HepG2 (cell line): ENCODE measurements around the gene CENPB. TPM values are rescaled to one million over a fixed set of nuclear protein-coding genes. Genes with fewer than 3 reads are reported as not detected.

ENCODE experiments used
- CREB1 ChIP-seq, 2 experiments: fragments of 450-650 bp in 1 of 2; IDR thresholded peaks; 2 replicates each; pipeline ENCODE4 v1.6.1; 2016 to 2017; ENCODE audit warnings: control low read depth in 1 of 2, mild to moderate bottlenecking in 1 of 2, missing compliant biosample characterization in 1 of 2, missing genetic modification characterization in 1 of 2
- DMAP1 ChIP-seq: IDR thresholded peaks from 2 replicates; pipeline ENCODE4 v1.6.1; 2016
- PATZ1 ChIP-seq: sonication (generic); formaldehyde crosslinking; IDR thresholded peaks from 2 replicates; pipeline ENCODE4 v1.4.0; 2020; ENCODE audit warnings: missing genetic modification reagents
- ZBTB37 ChIP-seq: sonication (generic); formaldehyde crosslinking; IDR thresholded peaks from 2 replicates; pipeline ENCODE4 v1.4.0; 2020; ENCODE audit warnings: mild to moderate bottlenecking, missing genetic modification reagents
- ZUFSP ChIP-seq: sonication (generic); formaldehyde crosslinking; IDR thresholded peaks from 2 replicates; pipeline ENCODE4 v1.9.0; 2021; ENCODE audit warnings: missing genetic modification reagents, mild to moderate bottlenecking, borderline replicate concordance
- polyA plus RNA-seq, 8 experiments: library from polyadenylated mRNA; depleted of rRNA in 3 of 8; stranded (reverse) in 7 of 8; unstranded in 1 of 8; fragments of >200 nt; fragmentation: Illumina TruSeq in 4 of 8; extraction: Trizol in 4 of 8; gene quantifications; 2 replicates each; pipeline versions ENCODE4 v1.2.1 to v1.2.3, GENCODE V29; 2011 to 2016; ENCODE audit warnings: low read depth in 4 of 8, missing spikeins in 1 of 8, mixed read lengths in 1 of 8; ENCODE audit not compliant: insufficient read depth in 1 of 8
- total RNA-seq, 5 experiments: library from RNA; depleted of rRNA; stranded (reverse); fragments of >200 nt; fragmentation: Illumina TruSeq; extraction: Trizol; gene quantifications; 2 replicates each; pipeline ENCODE4 v1.2.3, GENCODE V29; 2016; ENCODE audit warnings: low read depth in 1 of 5
- TF ChIP-seq, protein P1 (sequence below): sonication (generic); formaldehyde crosslinking; IDR thresholded peaks from 2 replicates; pipeline ENCODE4 v1.4.0; 2020; ENCODE audit warnings: mild to moderate bottlenecking, missing genetic modification reagents
- TF ChIP-seq, protein P2 (sequence below): sonication (generic); formaldehyde crosslinking; IDR thresholded peaks from 2 replicates; pipeline ENCODE4 v1.4.0; 2020; ENCODE audit warnings: low read depth, mild to moderate bottlenecking, missing genetic modification reagents

CENPB gene
- total and polyA plus RNA-seq, 2 of the 13 experiments (the other 11 are each of a cell fraction or from before 2014, with no cell fraction given), result 10.4 to 54.5 TPM

GRCh38 chr20:3767427-3768341 is 18.9 kb downstream of the CENPB start, which contains the start of gene ADISSP (continued):
- TF ChIP-seq PATZ1 (CRISPR knock-in tag) (peak; percentile 51), CREB1 (IDR thresholded peaks at IDR 0.05) (peak; percentile 94), CREB1 (CRISPR knock-in tag; IDR thresholded peaks at IDR 0.05) (no peak), DMAP1 (CRISPR knock-in tag) (peak; percentile 83), ZBTB37 (CRISPR knock-in tag) (no peak), ZUFSP (CRISPR knock-in tag) (no peak)
- TF ChIP-seq, protein P1, sequence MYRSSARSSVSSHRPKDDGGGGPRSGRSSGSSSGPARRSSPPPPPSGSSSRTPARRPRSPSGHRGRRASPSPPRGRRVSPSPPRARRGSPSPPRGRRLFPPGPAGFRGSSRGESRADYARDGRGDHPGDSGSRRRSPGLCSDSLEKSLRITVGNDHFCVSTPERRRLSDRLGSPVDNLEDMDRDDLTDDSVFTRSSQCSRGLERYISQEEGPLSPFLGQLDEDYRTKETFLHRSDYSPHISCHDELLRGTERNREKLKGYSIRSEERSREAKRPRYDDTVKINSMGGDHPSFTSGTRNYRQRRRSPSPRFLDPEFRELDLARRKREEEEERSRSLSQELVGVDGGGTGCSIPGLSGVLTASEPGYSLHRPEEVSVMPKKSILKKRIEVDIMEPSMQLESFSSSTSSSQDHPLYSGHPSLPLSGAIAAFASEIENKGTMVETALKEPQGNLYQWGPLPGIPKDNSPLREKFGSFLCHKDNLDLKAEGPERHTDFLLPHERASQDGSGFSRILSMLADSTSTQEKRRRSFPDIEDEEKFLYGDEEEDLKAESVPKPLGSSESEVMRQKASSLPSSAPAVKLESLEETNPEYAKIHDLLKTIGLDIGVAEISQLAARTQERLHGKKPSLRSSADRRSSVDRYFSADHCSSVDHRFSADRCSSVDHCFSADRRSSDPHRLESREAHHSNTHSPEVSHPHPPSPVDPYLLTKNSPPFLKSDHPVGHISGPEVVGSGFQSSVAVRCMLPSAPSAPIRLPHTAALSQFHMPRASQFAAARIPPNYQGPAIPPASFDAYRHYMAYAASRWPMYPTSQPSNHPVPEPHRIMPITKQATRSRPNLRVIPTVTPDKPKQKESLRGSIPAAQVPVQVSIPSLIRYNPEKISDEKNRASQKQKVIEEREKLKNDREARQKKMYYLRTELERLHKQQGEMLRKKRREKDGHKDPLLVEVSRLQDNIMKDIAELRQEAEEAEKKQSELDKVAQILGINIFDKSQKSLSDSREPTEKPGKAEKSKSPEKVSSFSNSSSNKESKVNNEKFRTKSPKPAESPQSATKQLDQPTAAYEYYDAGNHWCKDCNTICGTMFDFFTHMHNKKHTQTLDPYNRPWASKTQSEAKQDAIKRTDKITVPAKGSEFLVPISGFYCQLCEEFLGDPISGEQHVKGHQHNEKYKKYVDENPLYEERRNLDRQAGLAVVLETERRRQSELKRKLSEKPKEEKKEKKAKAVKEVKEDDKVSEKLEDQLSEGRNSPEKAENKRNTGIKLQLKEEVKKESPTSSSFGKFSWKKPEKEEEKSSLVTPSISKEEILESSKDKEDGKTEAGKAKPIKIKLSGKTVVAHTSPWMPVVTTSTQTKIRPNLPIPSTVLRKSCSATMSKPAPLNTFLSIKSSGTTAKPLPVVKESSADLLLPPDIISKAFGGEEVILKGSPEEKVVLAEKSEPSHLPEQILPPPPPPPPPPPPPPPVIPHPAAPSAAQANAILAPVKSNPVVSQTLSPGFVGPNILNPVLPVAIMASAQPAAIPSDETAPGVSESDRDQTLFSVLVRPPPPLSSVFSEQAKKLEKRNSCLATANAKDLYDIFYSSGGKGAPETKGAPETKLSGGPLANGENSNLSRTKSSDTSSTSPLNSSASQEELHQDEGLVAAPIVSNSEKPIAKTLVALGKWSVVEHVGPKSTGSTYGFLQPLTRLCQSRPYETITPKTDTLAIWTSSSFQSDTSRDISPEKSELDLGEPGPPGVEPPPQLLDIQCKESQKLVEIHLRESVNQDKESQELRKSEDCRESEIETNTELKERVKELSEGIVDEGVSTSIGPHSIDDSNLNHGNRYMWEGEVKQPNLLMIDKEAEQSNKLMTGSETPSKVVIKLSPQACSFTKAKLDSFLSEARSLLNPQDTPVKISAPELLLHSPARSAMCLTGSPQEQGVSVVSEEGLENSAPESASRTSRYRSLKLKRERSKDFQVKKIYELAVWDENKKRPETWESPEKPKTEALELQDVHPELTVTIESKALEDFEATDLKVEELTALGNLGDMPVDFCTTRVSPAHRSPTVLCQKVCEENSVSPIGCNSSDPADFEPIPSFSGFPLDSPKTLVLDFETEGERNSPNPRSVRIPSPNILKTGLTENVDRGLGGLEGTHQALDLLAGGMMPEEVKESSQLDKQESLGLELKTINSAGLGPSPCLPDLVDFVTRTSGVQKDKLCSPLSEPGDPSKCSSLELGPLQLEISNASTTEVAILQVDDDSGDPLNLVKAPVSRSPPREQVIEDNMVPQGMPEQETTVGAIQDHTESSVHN (CRISPR knock-in tag), result peak; percentile 75; the same call in 1 of the 2 replicates
- TF ChIP-seq, protein P2, sequence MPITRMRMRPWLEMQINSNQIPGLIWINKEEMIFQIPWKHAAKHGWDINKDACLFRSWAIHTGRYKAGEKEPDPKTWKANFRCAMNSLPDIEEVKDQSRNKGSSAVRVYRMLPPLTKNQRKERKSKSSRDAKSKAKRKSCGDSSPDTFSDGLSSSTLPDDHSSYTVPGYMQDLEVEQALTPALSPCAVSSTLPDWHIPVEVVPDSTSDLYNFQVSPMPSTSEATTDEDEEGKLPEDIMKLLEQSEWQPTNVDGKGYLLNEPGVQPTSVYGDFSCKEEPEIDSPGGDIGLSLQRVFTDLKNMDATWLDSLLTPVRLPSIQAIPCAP (CRISPR knock-in tag), result peak; percentile 89; the same call in 1 of the 2 replicates
